HG03439 (cell line): ENCODE results near the gene RRP15.

Experiments used
- ATAC-seq: cut with Tn5 transposase; IDR thresholded peaks from one replicate; pipeline ENCODE4 v1.9.1; 2021; ENCODE audit warnings: mild to moderate bottlenecking, moderate library complexity; ENCODE audit not compliant: unreplicated experiment

RRP15 gene

DNA sequence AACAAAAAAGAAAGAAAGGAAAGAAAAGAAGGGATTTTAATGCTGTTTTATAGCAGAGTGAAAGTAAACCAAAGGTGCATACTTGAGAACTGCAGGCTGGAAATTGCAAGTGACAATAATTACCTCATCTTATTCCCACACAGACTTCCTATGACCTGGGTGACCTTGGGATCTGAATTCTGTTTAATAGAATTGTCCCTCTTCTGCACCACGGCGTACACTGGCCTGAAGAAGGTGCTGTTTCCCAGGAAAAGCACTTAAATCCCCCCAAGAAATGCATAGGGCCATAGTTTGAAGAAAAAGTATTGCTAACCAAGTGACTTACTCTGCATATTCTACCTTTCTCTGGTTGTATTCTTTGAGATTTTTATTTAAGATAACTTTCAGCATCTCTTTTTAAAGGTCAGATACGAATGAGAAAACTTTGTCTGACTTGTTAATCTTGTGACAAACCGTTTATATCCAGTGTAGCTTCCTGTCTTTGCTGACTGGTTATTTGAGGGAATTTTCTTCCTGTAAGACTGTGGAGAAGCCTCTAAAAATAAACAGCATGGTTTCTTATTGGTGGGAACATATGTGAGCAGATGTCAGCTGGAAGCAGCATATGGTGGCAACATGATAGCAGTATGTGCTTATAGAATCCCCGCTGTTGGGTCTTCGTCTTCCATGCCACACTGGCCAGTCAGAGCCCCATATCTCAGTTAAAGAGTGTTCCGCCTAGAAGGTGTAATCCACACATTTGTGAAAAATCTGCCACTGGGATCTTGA is 76.4 kb downstream of the RRP15 start:
- ATAC-seq: no peak

DNA sequence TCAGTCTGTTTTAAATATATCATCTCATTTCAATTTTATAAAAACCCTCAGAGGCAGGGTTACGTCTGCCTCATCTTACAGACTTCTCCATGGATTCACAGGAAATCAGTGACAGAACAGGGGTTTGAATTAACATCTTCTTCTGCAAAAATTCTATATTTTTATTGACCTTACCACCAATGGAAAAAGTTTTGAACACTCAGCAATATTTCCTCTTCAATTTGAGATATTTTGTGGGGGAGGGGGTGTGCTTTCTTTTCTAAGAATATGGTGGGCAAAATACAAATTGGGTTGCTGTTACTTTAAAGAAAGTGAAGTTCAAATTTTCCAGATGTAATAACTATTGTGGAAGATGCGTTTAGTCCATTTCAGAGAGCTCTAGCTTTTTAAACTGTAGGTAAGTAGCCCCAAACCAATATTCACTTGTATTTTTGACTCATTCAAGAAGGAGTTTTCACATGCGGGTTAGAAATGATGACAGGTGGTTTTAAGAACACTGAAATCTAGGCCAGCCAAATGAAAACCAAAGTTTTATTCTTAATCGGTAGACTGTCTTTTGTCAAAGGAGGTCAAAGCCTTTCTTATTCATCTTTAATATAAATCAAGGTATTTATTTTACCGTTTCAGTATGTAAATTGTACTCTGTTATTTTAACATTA is 77.5 kb downstream of the RRP15 start:
- no peak for ATAC-seq

DNA sequence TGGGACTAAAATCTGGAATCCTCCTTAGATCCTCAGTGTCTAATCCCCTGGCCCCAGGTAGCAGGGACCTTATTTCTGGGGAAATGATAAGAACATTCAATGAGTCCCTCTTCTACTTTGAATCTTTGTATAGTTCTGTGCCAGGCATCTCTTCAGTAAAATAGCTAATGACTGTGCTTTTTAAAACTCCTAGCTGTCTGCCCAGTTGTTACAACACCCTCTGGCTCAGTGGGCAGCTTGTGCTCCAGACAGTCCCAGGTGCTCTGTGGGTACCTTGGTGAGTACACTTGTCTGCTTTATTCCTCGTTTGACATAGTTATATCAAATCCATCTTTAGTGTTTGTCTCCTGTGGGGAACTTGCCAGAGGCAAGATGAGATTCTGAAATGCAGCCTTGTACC is 78.0 kb downstream of the RRP15 start:
- ATAC-seq: no peak

DNA sequence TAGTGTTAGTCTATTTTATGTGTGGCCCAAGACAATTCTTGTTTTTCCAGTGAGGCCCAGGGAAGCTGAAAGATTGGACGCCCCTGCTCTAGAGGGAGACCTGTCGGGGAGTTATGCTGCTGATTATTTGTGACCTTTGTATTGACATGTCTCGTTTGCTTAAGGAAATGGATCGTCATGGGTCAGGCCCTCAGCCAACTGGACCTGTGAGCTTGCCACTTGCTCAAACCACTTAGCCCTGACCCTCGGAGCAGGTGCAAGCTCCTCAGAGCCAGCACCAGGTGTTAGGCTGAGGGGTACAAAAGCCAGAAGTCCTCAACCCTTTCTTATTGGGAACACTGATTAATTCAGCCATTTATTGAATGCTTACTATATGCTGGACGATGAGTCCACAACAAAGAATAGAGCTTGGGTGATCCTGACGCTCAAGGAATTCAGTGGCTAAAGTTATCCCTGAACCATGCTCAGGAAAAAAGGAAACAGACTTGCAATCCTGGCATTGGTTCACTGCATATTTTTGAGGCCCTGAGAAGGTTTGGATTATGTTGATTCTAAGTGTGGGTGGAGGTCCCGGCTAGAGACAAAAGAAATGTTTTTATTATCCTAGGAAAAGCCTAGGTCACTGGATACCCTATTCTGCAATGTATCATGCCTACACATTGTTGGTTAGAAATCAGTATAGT is 79.1 kb downstream of the RRP15 start:
- no peak for ATAC-seq

DNA sequence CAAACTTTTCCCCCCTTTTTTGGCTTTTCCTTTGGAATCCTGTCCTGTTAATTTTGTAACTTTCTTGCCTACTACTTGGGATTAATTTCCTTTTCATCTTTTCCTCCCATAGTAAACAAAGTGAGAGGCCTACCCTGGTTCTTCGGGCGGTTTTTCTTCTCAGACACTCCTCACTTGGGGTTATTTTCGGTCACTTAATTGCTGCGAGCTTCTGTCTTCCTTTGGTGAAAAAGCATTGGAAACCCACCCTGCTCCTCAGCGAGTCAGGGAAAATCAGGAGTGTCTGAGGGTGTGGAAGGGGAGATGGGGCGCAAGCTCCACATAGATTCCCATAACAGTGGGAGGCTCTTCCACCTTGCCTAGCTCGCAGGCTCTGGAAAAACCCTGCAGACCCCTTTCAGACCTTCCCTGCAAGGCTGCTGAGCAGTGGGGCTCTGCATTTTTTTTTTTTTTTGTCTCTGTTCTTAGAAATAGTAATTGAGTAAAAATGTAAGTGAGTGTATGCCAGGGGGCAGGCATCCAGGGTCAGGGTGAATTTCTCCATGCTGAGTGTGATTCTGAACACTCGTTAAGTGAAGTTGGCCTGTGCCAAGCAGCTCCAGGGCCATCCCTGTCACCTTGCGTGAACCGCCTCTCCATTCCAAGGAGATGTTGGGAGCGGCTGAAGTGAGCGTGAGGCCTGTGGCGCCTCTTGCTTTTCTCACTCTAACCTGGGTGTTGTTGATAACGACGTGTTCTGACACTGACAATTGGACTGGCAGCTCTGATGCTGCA is 80.3 kb downstream of the RRP15 start:
- no peak for ATAC-seq

DNA sequence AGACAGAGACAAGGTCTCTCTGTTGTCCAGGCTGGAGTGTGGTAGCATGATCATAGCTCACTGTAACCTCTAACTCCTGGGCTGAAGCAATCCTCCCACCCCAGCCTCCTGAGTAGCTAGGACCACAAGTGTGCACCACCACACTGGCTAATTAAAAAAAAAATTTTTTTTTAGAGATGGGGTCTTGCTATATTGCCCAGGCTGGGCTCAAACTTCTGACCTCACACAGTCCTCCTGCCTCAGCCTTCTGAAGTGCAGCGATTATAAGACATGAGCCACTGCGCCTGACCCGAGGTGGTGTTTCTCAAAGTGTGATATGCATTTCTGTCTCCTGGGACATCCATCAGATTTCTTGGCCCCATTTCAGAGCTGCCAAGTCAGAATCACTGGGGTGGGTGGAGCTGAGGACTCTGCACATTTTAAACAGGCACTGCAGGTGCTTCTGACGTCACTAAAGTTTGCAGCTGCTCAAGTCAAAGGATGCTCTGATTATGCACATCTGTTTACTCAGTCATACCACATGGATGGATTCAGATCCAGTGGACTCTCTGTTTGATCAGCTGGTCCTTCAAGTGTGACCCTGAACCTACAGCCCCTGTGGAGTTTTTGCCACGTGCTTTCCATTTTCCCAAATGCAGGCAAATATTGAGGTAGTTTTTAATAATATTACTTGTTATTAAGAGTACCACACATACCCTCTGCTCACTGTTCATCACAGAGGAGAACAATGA is 81.4 kb downstream of the RRP15 start:
- ATAC-seq: no peak

DNA sequence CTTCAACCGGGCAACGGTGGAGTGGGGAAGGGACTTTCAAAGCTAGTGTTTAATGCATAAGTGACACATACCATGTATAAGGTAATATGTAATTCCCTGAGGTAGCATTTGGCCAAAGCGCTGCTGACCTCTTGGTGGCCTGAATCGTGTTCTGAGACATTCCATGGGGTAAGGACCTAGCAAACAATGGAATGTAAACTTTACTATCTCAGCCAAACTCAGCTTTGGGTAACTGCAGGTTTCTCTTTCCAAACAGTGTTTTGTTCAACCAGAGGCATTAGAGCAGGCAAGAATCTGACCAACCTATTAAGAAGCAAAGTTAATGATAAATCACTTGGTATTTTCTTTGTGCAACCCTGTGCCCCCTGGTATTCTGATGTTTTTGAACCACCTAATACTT is 82.0 kb downstream of the RRP15 start:
- ATAC-seq: no peak

DNA sequence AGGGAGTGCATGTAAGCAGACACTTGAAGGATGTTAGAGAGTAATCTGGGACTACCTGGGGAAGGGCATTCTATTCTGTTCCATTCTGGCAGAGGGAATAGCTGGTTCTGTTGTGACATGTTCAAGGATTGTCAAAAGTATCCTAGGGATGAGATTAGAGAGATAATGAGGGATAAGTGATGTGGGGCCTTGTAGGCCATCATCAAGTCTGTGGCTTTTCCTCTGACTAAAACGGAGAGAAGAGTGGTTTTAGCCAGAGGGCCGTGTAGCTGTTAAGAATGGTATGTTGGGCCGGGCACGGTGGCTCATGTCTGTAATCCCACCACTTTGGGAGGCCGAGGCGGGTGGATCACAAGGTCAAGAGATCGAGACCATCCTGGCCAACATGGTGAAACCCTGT is 83.6 kb downstream of the RRP15 start:
- no peak for ATAC-seq

DNA sequence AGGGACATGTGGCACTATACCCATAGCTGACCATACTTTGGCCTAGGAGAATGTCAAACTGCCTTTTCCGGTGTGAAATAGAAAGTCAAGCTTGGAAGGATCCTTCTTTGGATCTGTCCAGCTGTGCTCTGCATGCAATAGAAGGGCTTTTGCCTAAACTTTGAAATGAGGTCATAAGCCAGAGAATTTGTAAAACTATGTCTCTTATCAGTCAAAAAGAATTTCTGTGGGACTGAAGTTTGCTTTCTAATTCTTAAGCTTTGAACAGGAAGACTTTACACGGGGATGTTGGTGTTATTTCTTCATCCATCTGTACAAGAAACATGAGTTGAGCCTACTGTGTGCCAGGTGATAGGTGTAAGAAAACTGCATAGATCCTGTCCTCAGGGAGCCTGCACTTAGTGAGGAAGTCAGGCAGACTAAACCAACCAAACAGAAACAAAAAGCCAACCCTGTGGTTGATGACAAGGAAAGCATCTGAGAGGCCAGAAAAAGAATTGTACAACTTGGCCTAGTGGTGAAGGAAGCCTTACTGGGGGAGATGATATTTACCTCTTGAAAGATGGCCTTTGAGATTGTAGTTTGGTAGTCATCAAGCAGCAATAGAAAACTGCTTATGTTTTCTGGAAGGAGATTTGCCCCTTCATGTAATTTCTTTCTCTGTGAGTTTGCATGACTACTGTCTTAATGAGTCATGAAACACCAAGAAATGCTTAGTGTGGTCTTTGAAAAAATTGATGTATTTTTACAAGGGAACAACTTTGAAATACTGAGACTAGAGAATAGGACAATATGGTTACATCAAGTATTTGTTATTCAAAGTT is 84.8 kb downstream of the RRP15 start:
- no peak for ATAC-seq

DNA sequence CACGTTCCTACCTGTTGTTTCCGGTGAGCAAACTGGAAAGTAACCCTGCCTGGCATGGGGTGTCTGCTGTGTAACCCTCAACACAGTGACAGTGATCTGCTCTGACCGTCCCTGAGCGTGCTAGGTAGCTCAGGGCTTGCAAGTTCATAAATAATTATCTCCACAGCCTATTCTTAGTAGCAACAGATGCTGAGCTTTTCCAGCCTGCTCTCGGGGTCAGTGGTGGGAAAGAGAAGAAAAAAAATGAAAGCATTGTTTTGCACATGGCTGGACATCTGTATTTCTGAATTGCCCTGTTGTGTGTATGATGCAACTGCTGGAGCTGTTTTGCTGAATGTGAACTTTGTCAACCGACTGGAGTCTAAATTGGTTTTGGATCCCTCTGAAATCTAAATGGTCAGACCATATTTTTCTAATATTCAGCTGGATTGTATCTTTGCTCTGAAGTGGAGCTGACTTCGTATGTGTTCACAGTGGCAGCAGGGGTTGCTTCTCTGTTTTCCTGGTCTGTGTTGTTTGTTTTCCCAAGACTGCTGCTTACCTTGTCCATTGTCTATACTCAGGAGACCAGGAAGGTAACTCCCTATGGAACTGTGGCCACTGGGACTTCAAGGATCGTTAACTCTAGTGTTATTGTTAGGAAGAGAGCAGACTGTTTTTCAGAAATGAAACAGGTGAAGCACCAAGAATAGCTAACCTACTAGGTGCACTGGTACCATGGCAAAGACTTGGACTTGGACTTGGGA is 87.0 kb downstream of the RRP15 start:
- ATAC-seq: no peak

DNA sequence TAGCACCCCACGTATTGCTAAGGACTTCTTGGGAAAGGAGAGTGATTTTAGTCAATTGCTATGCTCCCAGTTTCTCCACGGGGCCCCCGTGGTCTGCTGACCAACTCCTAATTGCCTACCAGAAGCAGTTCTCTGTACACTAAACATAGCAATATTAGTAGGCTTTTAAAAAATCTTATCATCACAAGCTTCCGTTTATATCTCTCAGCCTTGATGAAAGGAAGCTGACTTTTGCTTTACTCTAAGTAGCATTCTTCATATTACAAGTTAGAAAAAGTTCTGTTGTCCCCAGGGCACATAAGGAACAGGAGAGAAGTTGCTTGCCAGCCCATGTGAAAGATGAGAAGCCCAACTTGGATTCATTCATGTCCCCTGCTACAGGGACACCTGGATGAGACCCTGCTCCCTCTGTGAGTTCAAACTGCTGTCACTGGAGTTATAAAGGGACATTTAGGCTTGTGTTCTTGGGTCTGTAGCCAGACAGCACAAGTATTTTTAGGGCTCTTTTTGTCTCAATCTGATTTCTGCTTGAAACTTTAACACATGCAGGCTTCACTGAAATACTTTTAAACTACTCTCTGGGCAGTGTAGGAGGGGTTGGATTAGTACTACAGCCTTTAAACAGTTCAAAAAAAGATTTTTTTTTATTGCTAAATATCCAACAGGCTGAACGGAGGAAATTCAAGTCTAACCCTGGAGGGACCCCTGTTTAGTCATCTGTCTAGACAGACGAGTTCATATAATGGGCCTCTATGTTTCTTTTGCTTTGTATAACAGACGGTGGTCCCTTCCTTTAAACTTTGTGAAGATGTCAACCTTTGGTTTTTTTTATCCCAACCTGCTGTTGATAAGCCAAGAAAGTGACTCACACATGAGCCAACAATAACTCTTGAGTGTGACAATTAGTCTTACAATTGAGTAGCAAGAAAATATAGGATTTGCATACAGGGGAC is 89.6 kb downstream of the RRP15 start:
- ATAC-seq: no peak

DNA sequence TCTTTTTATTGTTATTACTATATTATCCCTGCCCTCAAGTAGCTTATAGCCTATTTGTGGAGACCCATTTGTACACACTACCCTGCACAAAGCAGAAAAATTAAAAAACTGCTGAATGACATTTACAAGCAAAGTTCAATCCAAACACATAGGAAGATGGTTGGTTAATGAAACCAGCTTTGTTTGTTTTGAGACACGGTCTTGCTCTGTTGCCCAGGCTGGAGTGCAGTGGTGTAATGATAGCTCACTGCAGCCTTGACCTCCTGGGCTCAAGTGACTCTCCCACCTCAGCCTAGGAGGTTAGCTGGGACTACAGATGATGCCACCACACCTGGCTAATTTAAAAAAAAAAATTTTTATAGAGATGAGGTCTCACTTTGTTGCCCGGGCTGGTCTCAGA is 91.6 kb downstream of the RRP15 start:
- ATAC-seq: peak; percentile 15

DNA sequence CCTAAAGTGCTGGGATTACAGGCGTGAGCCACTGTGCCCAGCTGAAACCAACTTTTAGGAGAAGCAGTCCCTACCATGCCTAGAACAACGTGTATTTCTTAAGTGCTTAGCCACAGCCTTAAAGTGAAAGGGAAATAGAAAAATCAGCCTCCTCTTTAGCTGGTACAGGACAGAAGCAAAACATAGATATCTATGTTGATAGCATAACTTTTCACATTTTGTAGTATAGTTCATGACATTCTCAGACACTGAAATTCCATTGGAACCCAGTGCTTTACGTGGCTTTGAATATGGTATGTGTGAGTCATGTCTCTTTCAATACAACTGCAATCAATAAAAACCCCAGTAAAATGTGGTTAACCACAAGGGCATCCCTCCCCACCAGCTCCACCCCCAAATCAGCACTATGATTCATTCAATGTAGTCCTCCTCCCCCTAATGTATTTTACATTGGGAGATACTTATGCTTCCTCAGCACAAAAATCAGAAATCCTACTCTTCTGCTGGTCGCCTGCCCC is 92.1 kb downstream of the RRP15 start:
- ATAC-seq: peak; percentile 88

DNA sequence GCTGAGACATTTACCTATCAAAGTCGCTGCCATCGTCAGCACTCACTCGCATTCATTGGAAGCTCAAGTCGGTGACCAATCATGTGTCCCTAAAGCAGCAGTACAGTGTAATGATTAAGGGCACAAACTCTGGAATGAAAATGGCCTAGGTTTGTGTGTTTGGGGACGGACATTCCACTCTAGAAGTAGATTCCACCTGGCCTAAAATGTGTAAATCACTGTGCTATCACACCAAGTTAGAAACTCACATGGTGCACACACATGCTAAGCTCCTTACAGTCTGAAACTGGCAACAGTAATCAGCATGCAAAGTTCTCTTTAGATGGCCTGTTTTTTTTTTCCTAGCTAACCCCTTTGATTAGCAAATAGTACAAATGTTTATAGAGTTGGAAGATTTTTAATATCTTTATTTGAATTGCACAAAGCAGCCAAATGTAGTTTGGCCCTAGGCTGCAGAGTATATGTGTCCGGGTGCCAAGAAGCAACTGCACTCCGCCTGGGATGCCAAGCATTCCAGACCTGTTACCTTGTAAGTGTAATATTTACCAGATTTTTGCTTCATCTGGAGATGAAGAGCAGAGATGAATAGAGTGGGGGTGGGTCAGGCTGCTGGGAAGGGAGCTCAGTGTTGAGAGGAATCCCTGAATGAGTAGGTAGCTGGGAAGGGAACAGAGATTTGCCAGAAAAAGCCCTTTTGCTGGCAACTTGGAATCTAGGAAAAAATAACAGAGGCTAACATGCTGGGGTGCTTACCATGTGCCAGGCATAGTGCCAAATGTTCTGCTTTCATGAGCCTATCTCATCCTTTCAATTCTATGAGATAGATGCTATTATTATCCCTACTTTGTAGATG is 95.3 kb downstream of the RRP15 start:
- ATAC-seq: no peak

DNA sequence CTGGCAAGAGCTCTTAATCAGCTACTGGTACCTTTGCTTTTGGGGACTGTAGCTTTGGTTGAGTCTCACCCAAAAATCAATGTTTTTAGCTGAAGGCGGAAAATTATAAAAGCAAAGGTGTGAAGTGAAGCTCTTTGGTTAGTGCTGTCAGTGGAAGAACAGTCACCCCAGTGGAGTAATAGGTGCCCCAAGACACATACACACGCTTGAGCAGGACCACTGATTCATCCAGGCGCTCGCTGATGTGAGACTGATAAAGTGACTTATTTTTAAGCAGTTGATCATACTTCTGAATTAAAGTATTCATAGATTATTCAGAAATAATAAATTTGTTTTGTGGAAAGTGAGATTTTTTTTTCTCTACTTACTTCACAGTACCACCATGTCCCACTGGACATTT is 97.2 kb downstream of the RRP15 start:
- no peak for ATAC-seq

DNA sequence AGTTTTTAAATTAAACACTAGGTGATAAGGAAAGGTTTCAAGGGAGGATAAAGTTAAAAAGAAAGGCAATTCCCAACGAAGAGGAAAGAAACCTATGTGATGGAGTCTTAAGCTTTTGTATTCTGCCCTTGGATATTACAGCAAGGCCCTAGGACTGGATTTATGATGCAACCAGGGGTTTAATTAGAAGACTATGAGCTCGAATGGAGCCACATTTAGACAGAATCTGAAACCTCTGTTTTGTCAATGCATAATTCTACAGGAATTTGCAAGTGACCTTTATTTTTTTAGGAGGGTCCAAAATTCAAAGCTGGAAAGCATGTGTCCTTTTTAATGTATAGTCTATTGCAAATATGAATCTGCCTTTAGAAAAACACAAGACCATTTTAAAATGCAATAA is 98.0 kb downstream of the RRP15 start:
- ATAC-seq: no peak

DNA sequence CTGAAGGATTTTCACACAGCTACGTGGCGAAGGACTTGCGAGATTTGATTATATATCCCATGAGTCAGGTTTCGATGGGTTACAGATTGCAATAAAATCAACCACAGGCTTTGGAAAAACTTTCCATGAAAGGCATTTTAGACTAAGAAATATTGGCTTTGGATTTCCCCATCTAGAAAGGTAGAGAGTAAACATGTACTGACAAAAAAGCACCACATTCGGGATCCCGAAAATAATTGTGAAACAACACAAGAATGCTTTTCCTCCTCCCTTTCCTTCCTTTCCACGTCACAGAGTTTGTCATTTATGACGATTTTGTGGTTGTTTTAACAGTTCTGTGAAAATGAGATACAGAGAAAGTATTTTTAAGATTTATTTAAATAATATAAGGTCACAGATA is 98.6 kb downstream of the RRP15 start:
- ATAC-seq: no peak
